SK-N-SH (cell line): Measurements from ENCODE around the gene COX5B. TPM values are rescaled to one million over a fixed set of nuclear protein-coding genes. Genes with fewer than 3 reads are reported as not detected.

Experiments used
- CTCF ChIA-PET: fragments of 300-600, 350-600 bp; formaldehyde crosslinking; extraction: SDS; loops from one replicate; lab custom pipeline; 2021; lab: Yijun Ruan, JAX
- POLR2A ChIA-PET: fragments of 350-600 bp; sonication (Branson Sonifier 250); formaldehyde crosslinking; extraction: SDS; loops from one replicate; lab custom pipeline; 2020; ENCODE audit warnings: antibody characterized with exemption, inconsistent platforms; lab: Yijun Ruan, JAX
- DNase-seq: peaks from one replicate; pipeline ENCODE4 v3.0.0; 2012
- H2AFZ ChIP-seq: fragments of 200-600 bp; sonication (generic); 2 replicates; pipeline ENCODE4 v1.8.1; 2016; ENCODE audit warnings: antibody characterized with exemption, mild to moderate bottlenecking, low read depth
- H3F3A ChIP-seq: fragments of 200-600 bp; sonication (generic); replicated peaks from 2 replicates; pipeline ENCODE3; 2016; ENCODE audit warnings: antibody characterized with exemption, mild to moderate bottlenecking; ENCODE audit not compliant: insufficient read depth
- H3K27ac ChIP-seq, 2 experiments: fragments of 200-500 bp in 1 of 2; fragments of 200-600 bp in 1 of 2; sonication (Bioruptor generic) in 1 of 2; sonication (generic), shearing (Covaris generic) in 1 of 2; 2 replicates each; pipeline versions ENCODE4 v1.5.1 to v1.6.1; 2014 to 2016; ENCODE audit warnings: low read depth in 2 of 2, inconsistent platforms in 1 of 2, low read length in 1 of 2, mild to moderate bottlenecking in 1 of 2, mixed read lengths in 1 of 2
- H3K27me3 ChIP-seq: fragments of 200-600 bp; sonication (generic), shearing (Covaris generic); 2 replicates; pipeline ENCODE4 v1.6.1; 2016; ENCODE audit warnings: mixed run types; ENCODE audit not compliant: insufficient read depth
- H3K36me3 ChIP-seq, 2 experiments: fragments of 200-500 bp in 1 of 2; fragments of 200-600 bp in 1 of 2; sonication (Bioruptor generic) in 1 of 2; sonication (generic) in 1 of 2; replicated peaks in 1 of 2; 2 replicates each; pipeline versions ENCODE3 to v1.5.1; 2014 to 2016; ENCODE audit warnings: low read length in 1 of 2, mild to moderate bottlenecking in 1 of 2; ENCODE audit not compliant: insufficient read depth in 2 of 2, control insufficient read depth in 1 of 2
- H3K4me1 ChIP-seq, 2 experiments: fragments of 200-500 bp in 1 of 2; fragments of 200-600 bp in 1 of 2; sonication (Bioruptor generic) in 1 of 2; sonication (generic), shearing (Covaris generic) in 1 of 2; 2 replicates each; pipeline versions ENCODE4 v1.5.1 to v1.6.1; 2014 to 2016; ENCODE audit warnings: low read depth in 1 of 2, low read length in 1 of 2, mixed run types in 1 of 2; ENCODE audit not compliant: insufficient read depth in 2 of 2, control insufficient read depth in 1 of 2
- H3K4me2 ChIP-seq: fragments of 200-600 bp; sonication (generic), shearing (Covaris generic); 2 replicates; pipeline ENCODE4 v1.6.1; 2017; ENCODE audit warnings: mixed run types
- H3K4me3 ChIP-seq, 2 experiments: fragments of 200-500 bp in 1 of 2; fragments of 200-600 bp in 1 of 2; sonication (Bioruptor generic) in 1 of 2; sonication (generic), shearing (Covaris generic) in 1 of 2; 2 replicates each; pipeline versions ENCODE4 v1.5.1 to v1.8.1; 2014 to 2016; ENCODE audit warnings: low read depth in 2 of 2, inconsistent platforms in 1 of 2, low read length in 1 of 2, mild to moderate bottlenecking in 1 of 2, mixed read lengths in 1 of 2, moderate library complexity in 1 of 2
- H3K79me2 ChIP-seq: fragments of 200-600 bp; sonication (generic); 2 replicates; pipeline ENCODE4 v1.8.1; 2017; ENCODE audit warnings: mild to moderate bottlenecking; ENCODE audit not compliant: insufficient read depth
- H3K9ac ChIP-seq: fragments of 200-600 bp; sonication (generic); 2 replicates; pipeline ENCODE4 v1.6.1; 2017; ENCODE audit warnings: mixed run types
- H3K9me2 ChIP-seq: fragments of 200-600 bp; sonication (generic); 2 replicates; pipeline ENCODE4 v1.6.1; 2017; ENCODE audit warnings: mixed run types
- H3K9me3 ChIP-seq: fragments of 200-600 bp; sonication (generic); 2 replicates; pipeline ENCODE4 v1.6.1; 2017; ENCODE audit warnings: mixed run types, mild to moderate bottlenecking, moderate library complexity
- H4K20me1 ChIP-seq: fragments of 200-600 bp; sonication (generic); 2 replicates; pipeline ENCODE4 v1.6.1; 2017; ENCODE audit warnings: mild to moderate bottlenecking, mixed run types; ENCODE audit not compliant: insufficient read depth
- CHD2 ChIP-seq: fragments of 150-350 bp; IDR thresholded peaks from 2 replicates; pipeline ENCODE4 v1.6.1; 2018; ENCODE audit warnings: low read length; ENCODE audit not compliant: partially characterized antibody
- CTCF ChIP-seq: fragments of 200-600 bp; sonication (generic); IDR thresholded peaks from 2 replicates; pipeline ENCODE4 v1.6.1; 2017; ENCODE audit warnings: antibody characterized with exemption, mild to moderate bottlenecking, moderate library complexity
- ELF1 ChIP-seq: IDR thresholded peaks from 2 replicates; pipeline ENCODE4 v1.4.0; 2012
- FOSL2 ChIP-seq: IDR thresholded peaks from 2 replicates; pipeline ENCODE4 v1.4.0; 2012; ENCODE audit warnings: low read depth, mild to moderate bottlenecking, moderate library complexity, borderline replicate concordance
- FOXJ3 ChIP-seq: sonication (generic); formaldehyde crosslinking; IDR thresholded peaks from 2 replicates; pipeline ENCODE4 v1.5.1; 2020; ENCODE audit warnings: mild to moderate bottlenecking, missing genetic modification reagents
- FOXM1 ChIP-seq: IDR thresholded peaks from 2 replicates; pipeline ENCODE4 v1.4.0; 2012; ENCODE audit warnings: low read depth, mild to moderate bottlenecking
- GABPA ChIP-seq: IDR thresholded peaks from 2 replicates; pipeline ENCODE4 v1.4.0; 2012; ENCODE audit warnings: low read depth, mild to moderate bottlenecking
- NFIC ChIP-seq: IDR thresholded peaks from 2 replicates; pipeline ENCODE4 v1.4.0; 2012; ENCODE audit warnings: borderline replicate concordance
- POLR2AphosphoS5 ChIP-seq: IDR thresholded peaks from 2 replicates; pipeline ENCODE4 v1.6.1; 2012; ENCODE audit warnings: low read depth, low read length
- REST ChIP-seq: IDR thresholded peaks from 2 replicates; pipeline ENCODE4 v1.6.1; 2012; ENCODE audit warnings: mild to moderate bottlenecking, low read depth, low read length, moderate library complexity
- RFX5 ChIP-seq: IDR thresholded peaks from 2 replicates; pipeline ENCODE4 v1.6.1; 2012; ENCODE audit warnings: mild to moderate bottlenecking, improper control_type of control experiment, low read length
- RXRA ChIP-seq: IDR thresholded peaks from 2 replicates; pipeline ENCODE4 v1.4.0; 2012; ENCODE audit warnings: low read depth, mild to moderate bottlenecking, borderline replicate concordance
- TAF1 ChIP-seq: IDR thresholded peaks from 2 replicates; pipeline ENCODE4 v1.6.1; 2012; ENCODE audit warnings: low read depth, mild to moderate bottlenecking, low read length, moderate library complexity, borderline replicate concordance
- TCF12 ChIP-seq: IDR thresholded peaks from 2 replicates; pipeline ENCODE4 v1.4.0; 2012
- USF1 ChIP-seq: IDR thresholded peaks from 2 replicates; pipeline ENCODE4 v1.4.0; 2012; ENCODE audit warnings: low read depth, borderline replicate concordance
- WGBS: methylation state at CpG from one replicate; pipeline ENCODE4 v1.1.6; 2017; ENCODE audit warnings: low lambda C conversion rate; 5-methylcytosine and 5-hydroxymethylcytosine counted together
- polyA plus RNA-seq, 3 experiments: library from polyadenylated mRNA; depleted of rRNA; stranded (reverse); fragments of >200 nt; gene quantifications; 2 replicates each; pipeline ENCODE4 v1.2.3, GENCODE V29; 2012

COX5B gene
- polyA plus RNA-seq, 1 of the 3 experiments (the other 2 are of a cell fraction), result 702 TPM

GRCh38 chr2:97646977-97647376 lies 1.1 kb downstream of the COX5B start (continued):
- TF ChIP-seq REST, result no peak
- no peak for TF ChIP-seq RFX5
- TF ChIP-seq RXRA, result no peak
- no peak for TF ChIP-seq GABPA
- no peak for TF ChIP-seq TCF12
- no peak for TF ChIP-seq FOSL2
- TF ChIP-seq FOXM1, result no peak
- no peak for TF ChIP-seq ELF1
- no peak for TF ChIP-seq FOXJ3

- no peak overlapping the region for H3K4me2 ChIP-seq
- H3K27ac ChIP-seq, result no peak overlapping the region
- no peak overlapping the region for H2AFZ ChIP-seq
- POLR2A ChIA-PET, result interaction anchor here (1.8 kb wide), 1 partner anchor 10 kb away, joined by 7 read pairs; no protein-coding TSS in a partner anchor
- no peaks in the 10 kb centered on the region for H3K27me3 ChIP-seq
- CTCF ChIA-PET, result interaction anchor here (1.0 to 1.9 kb wide), 5 partner anchors 9 to 60 kb away, joined by 3 to 7 read pairs (median 6); no protein-coding TSS in a partner anchor
- H3K9ac ChIP-seq, result no peak overlapping the region
- no peaks in the 10 kb centered on the region for H3K9me2 ChIP-seq
- H3F3A ChIP-seq, result peaks cover 5% of the 10 kb centered on the region
- peaks cover 34 to 46% of the 10 kb centered on the region in 2 experiments for H3K36me3 ChIP-seq
- no peaks in the 10 kb centered on the region for H4K20me1 ChIP-seq
- no peaks in the 10 kb centered on the region for H3K9me3 ChIP-seq
- no peak overlapping the region for H3K4me3 ChIP-seq
- peaks cover 0 to 8% of the 10 kb centered on the region in 2 experiments; a peak in 2 of 4 replicates for H3K4me1 ChIP-seq
- WGBS, result 95% methylated on average over 4 of the region's 4 CpGs
- H3K79me2 ChIP-seq, result peaks cover 16% of the 10 kb centered on the region
- TF ChIP-seq USF1 (no peak), TAF1 (no peak), NFIC (no peak), FOXM1 (no peak), REST (no peak), CTCF (no peak), POLR2AphosphoS5 (no peak), RXRA (no peak), CHD2 (no peak), GABPA (no peak)
- no peak for DNase-seq
Observed at GRCh38 chr2:97651114-97651513, 5.3 kb downstream of the COX5B start.
